K562 (cell line): ENCODE results near the gene CDK5RAP3. TPM values are rescaled to one million over a fixed set of nuclear protein-coding genes. Genes with fewer than 3 reads are reported as not detected.

Source experiments
- BMI1 ChIP-seq: fragments of 150-350 bp; IDR thresholded peaks from 2 replicates; pipeline ENCODE4 v1.6.1; 2014; ENCODE audit warnings: low read length
- ETV6 ChIP-seq, 3 experiments: fragments of 150-350 bp in 1 of 3; sonication (generic) in 1 of 3; formaldehyde crosslinking in 1 of 3; IDR thresholded peaks; 2 replicates each; pipeline versions ENCODE4 v1.6.1 to v1.8.0; 2014 to 2022; ENCODE audit warnings: borderline replicate concordance in 2 of 3, low read depth in 2 of 3, antibody characterized with exemption in 1 of 3, low read length in 1 of 3, mild to moderate bottlenecking in 1 of 3, missing genetic modification reagents in 1 of 3
- GTF2E2 ChIP-seq: fragments of 200-800 bp; sonication (Bioruptor generic); IDR thresholded peaks from 2 replicates; pipeline ENCODE4 v1.6.1; 2016; ENCODE audit warnings: missing genetic modification characterization, missing compliant biosample characterization
- KDM4B ChIP-seq, 2 experiments: fragments of 450-650 bp in 1 of 2; sonication (generic) in 1 of 2; IDR thresholded peaks; 2 replicates each; pipeline ENCODE4 v1.6.1; 2016 to 2017; ENCODE audit warnings: borderline replicate concordance in 2 of 2, antibody characterized with exemption in 1 of 2, low read depth in 1 of 2, mild to moderate bottlenecking in 1 of 2
- KDM5B ChIP-seq: fragments of 200-600 bp; sonication (generic); IDR thresholded peaks from 2 replicates; pipeline ENCODE4 v1.6.1; 2012; ENCODE audit warnings: low read depth, mild to moderate bottlenecking, moderate library complexity, low read length, control low read depth, inconsistent platforms; ENCODE audit not compliant: insufficient replicate concordance
- MED1 ChIP-seq: sonication (generic); formaldehyde crosslinking; IDR thresholded peaks from 2 replicates; pipeline ENCODE4 v1.8.1; 2023; ENCODE audit warnings: missing genetic modification reagents, borderline replicate concordance
- MXI1 ChIP-seq: IDR thresholded peaks from 2 replicates; pipeline ENCODE4 v1.6.1; 2011; ENCODE audit warnings: low read depth, mild to moderate bottlenecking, improper control_type of control experiment, low read length
- NCOA2 ChIP-seq, 2 experiments: fragments of 450-650 bp; IDR thresholded peaks; 2 replicates each; pipeline ENCODE4 v1.6.1; 2018; ENCODE audit warnings: mild to moderate bottlenecking in 2 of 2, moderate library complexity in 1 of 2; ENCODE audit not compliant: partially characterized antibody in 2 of 2
- NFIX ChIP-seq: fragments of 250-450 bp; sonication (Bioruptor Pico); IDR thresholded peaks from 2 replicates; pipeline ENCODE4 v1.4.0; 2020; ENCODE audit warnings: low read depth, mild to moderate bottlenecking, moderate library complexity
- PPARD ChIP-seq: fragments of 250-450 bp; sonication (Bioruptor Pico); IDR thresholded peaks from 2 replicates; pipeline ENCODE4 v1.8.0; 2022; ENCODE audit warnings: inconsistent platforms, mild to moderate bottlenecking, moderate library complexity
- RFX1 ChIP-seq: fragments of 450-650 bp; IDR thresholded peaks from 2 replicates; pipeline ENCODE4 v1.6.1; 2016; ENCODE audit warnings: mild to moderate bottlenecking, moderate library complexity
- TEAD4 ChIP-seq, 2 experiments: sonication (generic) in 1 of 2; formaldehyde crosslinking in 1 of 2; IDR thresholded peaks; 2 replicates each; pipeline versions ENCODE4 v1.6.1 to v1.8.0; 2012 to 2022; ENCODE audit warnings: borderline replicate concordance in 1 of 2, inconsistent platforms in 1 of 2, low read length in 1 of 2, mild to moderate bottlenecking in 1 of 2, missing genetic modification reagents in 1 of 2
- THRB ChIP-seq: fragments of 450-650 bp; formaldehyde crosslinking; conservative IDR thresholded peaks from 2 replicates; pipeline ENCODE4 v1.4.0; 2022; ENCODE audit warnings: mild to moderate bottlenecking, missing genetic modification characterization
- ZNF165 ChIP-seq: fragments of 250-450 bp; sonication (Bioruptor Pico); IDR thresholded peaks from 2 replicates; pipeline ENCODE4 v1.4.0; 2020; ENCODE audit warnings: borderline replicate concordance
- ZNF274 ChIP-seq: IDR thresholded peaks from 2 replicates; pipeline ENCODE4 v1.6.1; 2011; ENCODE audit warnings: low read depth, mild to moderate bottlenecking, low read length, moderate library complexity, borderline replicate concordance
- ZNF609 ChIP-seq: sonication (generic); formaldehyde crosslinking; IDR thresholded peaks from 2 replicates; pipeline ENCODE4 v1.8.1; 2023; ENCODE audit warnings: missing genetic modification reagents, mild to moderate bottlenecking, borderline replicate concordance
- polyA plus RNA-seq, 8 experiments: library from polyadenylated mRNA; depleted of rRNA in 4 of 8; stranded (reverse) in 5 of 8; unstranded in 3 of 8; fragments of >200 nt; fragmentation: Nextera tagmentation in 2 of 8; fragmentation: Illumina TruSeq in 1 of 8; extraction: Ambion mirVana in 2 of 8; extraction: Trizol in 1 of 8; gene quantifications; 2 replicates each; pipeline versions ENCODE4 v1.2.1 to v1.2.3, GENCODE V29; 2011 to 2014; ENCODE audit warnings: inconsistent platforms in 1 of 8, missing spikeins in 1 of 8
- total RNA-seq, 7 experiments: library from RNA; depleted of rRNA in 6 of 7; stranded (reverse); fragments of >200 nt in 6 of 7; fragmentation: Illumina TruSeq in 2 of 7; extraction: Trizol in 2 of 7; gene quantifications; 2 replicates each; pipeline versions ENCODE4 v1.2.1 to v1.2.3, GENCODE V29; 2011 to 2021; ENCODE audit warnings: low replicate concordance in 1 of 7
- TF ChIP-seq, protein P1 (sequence below), 2 experiments: fragments of 250-450 bp in 1 of 2; fragments of 450-650 bp in 1 of 2; sonication (Bioruptor Pico) in 1 of 2; IDR thresholded peaks; 2 replicates each; pipeline versions ENCODE4 v1.6.1 to v1.8.0; 2016 to 2021; ENCODE audit warnings: mild to moderate bottlenecking in 2 of 2, moderate library complexity in 2 of 2, missing compliant biosample characterization in 1 of 2, missing genetic modification characterization in 1 of 2

The CDK5RAP3 gene
- total and polyA plus RNA-seq, 9 of the 15 experiments (the other 6 are each of a cell fraction or from before 2014, with no cell fraction given), result 44.2 to 202 (median 91.5) TPM

GRCh38 chr17:47970725-47971499 lies at the start of gene CDK5RAP3 (continued):
- peak; percentile 81; the same call in 1 of the 2 replicates for TF ChIP-seq ZNF609 (CRISPR knock-in tag)
- peak; percentile 10; the same call in 1 of the 2 replicates for TF ChIP-seq ZNF165 (CRISPR knock-in tag)
- no peak for TF ChIP-seq RFX1
- TF ChIP-seq GTF2E2 (tag), result peak; percentile 50; the same call in 1 of the 2 replicates
- no peak for TF ChIP-seq ETV6 (IDR thresholded peaks at IDR 0.05; ENCODE audit: borderline replicate concordance in 1 of 2, low read depth in 2 of 2, low read length in 1 of 2)
- peak; percentile 89; the same call in 1 of the 2 replicates for TF ChIP-seq ETV6 (CRISPR knock-in tag; IDR thresholded peaks at IDR 0.05; ENCODE audit: borderline replicate concordance)
- peak; percentile 91 for TF ChIP-seq KDM5B
- TF ChIP-seq, protein P1, sequence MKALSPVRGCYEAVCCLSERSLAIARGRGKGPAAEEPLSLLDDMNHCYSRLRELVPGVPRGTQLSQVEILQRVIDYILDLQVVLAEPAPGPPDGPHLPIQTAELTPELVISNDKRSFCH (CRISPR knock-in tag; IDR thresholded peaks at IDR 0.05), result no peak
- TF ChIP-seq, protein P1 (tag; IDR thresholded peaks at IDR 0.05), result peak; percentile 90
- TF ChIP-seq BMI1, result no peak
- TF ChIP-seq MED1 (CRISPR knock-in tag), result no peak
- no peak for TF ChIP-seq MXI1
- TF ChIP-seq TEAD4 (IDR thresholded peaks at IDR 0.05; ENCODE audit: low read length), result peak; percentile 1; the same call in 1 of the 2 replicates
- 0 out of 2 replicates have a peak, but pooled peaks have one; percentile 66 for TF ChIP-seq TEAD4 (CRISPR knock-in tag; IDR thresholded peaks at IDR 0.05; ENCODE audit: borderline replicate concordance)
- TF ChIP-seq NCOA2 (IDR thresholded peaks at IDR 0.05; ENCODE audit: partially characterized antibody in 2 of 2), result no peak
- TF ChIP-seq NFIX (CRISPR knock-in tag), result no peak
- no peak for TF ChIP-seq ZNF274
- no peak for TF ChIP-seq THRB (CRISPR knock-in tag)
- TF ChIP-seq PPARD (CRISPR knock-in tag), result no peak
- 0 out of 4 replicates have a peak, but pooled peaks of 1 of the 2 experiments have one; percentile 22 for TF ChIP-seq KDM4B (IDR thresholded peaks at IDR 0.05; ENCODE audit: borderline replicate concordance in 2 of 2, low read depth in 1 of 2)
